HEK293 (cell line): ENCODE measurements around the gene SPATA4.

ENCODE experiments used
- BCL11A ChIP-seq: fragments of 450-650 bp; formaldehyde crosslinking; IDR thresholded peaks from 2 replicates; pipeline ENCODE4 v1.5.1; 2016; ENCODE audit warnings: low read depth, missing biosample characterization, missing genetic modification characterization
- CTCF ChIP-seq: fragments of 450-650 bp; formaldehyde crosslinking; IDR thresholded peaks from 2 replicates; pipeline ENCODE4 v1.5.1; 2016; ENCODE audit warnings: missing biosample characterization, missing genetic modification characterization
- PBX3 ChIP-seq: sonication (generic); formaldehyde crosslinking; IDR thresholded peaks from 2 replicates; pipeline ENCODE4 v1.8.1; 2022; ENCODE audit warnings: mild to moderate bottlenecking, moderate library complexity, missing genetic modification reagents
- ZBTB49 ChIP-seq: fragments of 450-650 bp; formaldehyde crosslinking; IDR thresholded peaks from 2 replicates; pipeline ENCODE4 v1.5.1; 2016; ENCODE audit warnings: missing biosample characterization, missing genetic modification characterization, low read depth
- ZNF112 ChIP-seq: fragments of 450-650 bp; formaldehyde crosslinking; IDR thresholded peaks from 2 replicates; pipeline ENCODE4 v1.5.0; 2017; ENCODE audit warnings: missing biosample characterization, missing genetic modification characterization
- ZNF132 ChIP-seq: fragments of 450-650 bp; formaldehyde crosslinking; IDR thresholded peaks from 2 replicates; pipeline ENCODE4 v1.5.1; 2017; ENCODE audit warnings: missing biosample characterization, missing genetic modification characterization, borderline replicate concordance
- ZSCAN5A ChIP-seq: fragments of 450-650 bp; formaldehyde crosslinking; IDR thresholded peaks from 2 replicates; pipeline ENCODE4 v1.5.1; 2016; ENCODE audit warnings: missing biosample characterization, missing genetic modification characterization

GRCh38 chr4:176186067-176186466, 9.3 kb downstream of the SPATA4 start:
- TF ChIP-seq ZNF112 (no peak), ZBTB49 (no peak), ZNF132 (tag by site-specific recombination) (no peak), PBX3 (no peak), CTCF (tag by site-specific recombination) (no peak), BCL11A (tag by site-specific recombination) (no peak), ZSCAN5A (tag by site-specific recombination) (no peak)
